GM19452 (cell line): ENCODE measurements around the gene LCN10.

ENCODE experiments used
- ATAC-seq: cut with Tn5 transposase; IDR thresholded peaks from one replicate; pipeline ENCODE4 v1.9.1; 2021; ENCODE audit not compliant: unreplicated experiment

LCN10 gene

GRCh38 chr9:136690104-136690805 lies 52.5 kb downstream of the LCN10 start:
- ATAC-seq = no peak

GRCh38 chr9:136689108-136689460 lies 53.7 kb downstream of the LCN10 start:
- no peak for ATAC-seq

GRCh38 chr9:136688274-136689107 lies 54.2 kb downstream of the LCN10 start:
- ATAC-seq = no peak
